ENCODE results near the gene REEP6.

The REEP6 gene

GRCh38 chr19:1459479-1459878 lies 31.5 kb upstream of the REEP6 start:
- TF ChIP-seq FOXP2 (optimal IDR thresholded peaks at IDR 0.05; ENCODE audit: borderline replicate concordance, extremely low read depth, extremely low read length, insufficient read depth) (no peak), REST (IDR thresholded peaks at IDR 0.05; ENCODE audit: insufficient read depth in 1 of 2, low read depth in 2 of 2, low read length in 2 of 2) (no peak), TAF1 (IDR thresholded peaks at IDR 0.05; ENCODE audit: borderline replicate concordance, insufficient read depth, low read length) (no peak), SIN3A (IDR thresholded peaks at IDR 0.05; ENCODE audit: borderline replicate concordance, insufficient read depth, low read length) (no peak), POLR2AphosphoS5 (IDR thresholded peaks at IDR 0.05; ENCODE audit: low read depth, low read length) (no peak)

GRCh38 chr19:1460033-1460995 lies 30.7 kb upstream of the REEP6 start:
- TF ChIP-seq REST (IDR thresholded peaks at IDR 0.05; ENCODE audit: insufficient read depth in 1 of 2, low read depth in 2 of 2, low read length in 2 of 2) (no peak), FOXP2 (optimal IDR thresholded peaks at IDR 0.05; ENCODE audit: borderline replicate concordance, extremely low read depth, extremely low read length, insufficient read depth) (no peak), SIN3A (IDR thresholded peaks at IDR 0.05; ENCODE audit: borderline replicate concordance, insufficient read depth, low read length) (no peak), TAF1 (IDR thresholded peaks at IDR 0.05; ENCODE audit: borderline replicate concordance, insufficient read depth, low read length) (no peak), POLR2AphosphoS5 (IDR thresholded peaks at IDR 0.05; ENCODE audit: low read depth, low read length) (no peak)

GRCh38 chr19:1461862-1462261 lies 29.1 kb upstream of the REEP6 start:
- TF ChIP-seq FOXP2 (optimal IDR thresholded peaks at IDR 0.05; ENCODE audit: borderline replicate concordance, extremely low read depth, extremely low read length, insufficient read depth) (no peak), REST (IDR thresholded peaks at IDR 0.05; ENCODE audit: insufficient read depth in 1 of 2, low read depth in 2 of 2, low read length in 2 of 2) (no peak), SIN3A (IDR thresholded peaks at IDR 0.05; ENCODE audit: borderline replicate concordance, insufficient read depth, low read length) (no peak), TAF1 (IDR thresholded peaks at IDR 0.05; ENCODE audit: borderline replicate concordance, insufficient read depth, low read length) (no peak), POLR2AphosphoS5 (IDR thresholded peaks at IDR 0.05; ENCODE audit: low read depth, low read length) (no peak)

GRCh38 chr19:1465191-1466016 lies 25.6 kb upstream of the REEP6 start:
- TF ChIP-seq FOXP2 (optimal IDR thresholded peaks at IDR 0.05; ENCODE audit: borderline replicate concordance, extremely low read depth, extremely low read length, insufficient read depth) = no peak
- no peak for TF ChIP-seq SIN3A (IDR thresholded peaks at IDR 0.05; ENCODE audit: borderline replicate concordance, insufficient read depth, low read length)
- TF ChIP-seq TAF1 (IDR thresholded peaks at IDR 0.05; ENCODE audit: borderline replicate concordance, insufficient read depth, low read length) = no peak
- no peak for TF ChIP-seq POLR2AphosphoS5 (IDR thresholded peaks at IDR 0.05; ENCODE audit: low read depth, low read length)
- no peak for TF ChIP-seq REST (IDR thresholded peaks at IDR 0.05; ENCODE audit: insufficient read depth in 1 of 2, low read depth in 2 of 2, low read length in 2 of 2)
